Measurements from ENCODE around the gene MEG3. TPM values are rescaled to one million over a fixed set of nuclear protein-coding genes. Genes with fewer than 3 reads are reported as not detected.

The MEG3 gene
- polyA plus RNA-seq, 6 donors from 2014 or later, result 0.18 TPM; not detected in 5

DNA sequence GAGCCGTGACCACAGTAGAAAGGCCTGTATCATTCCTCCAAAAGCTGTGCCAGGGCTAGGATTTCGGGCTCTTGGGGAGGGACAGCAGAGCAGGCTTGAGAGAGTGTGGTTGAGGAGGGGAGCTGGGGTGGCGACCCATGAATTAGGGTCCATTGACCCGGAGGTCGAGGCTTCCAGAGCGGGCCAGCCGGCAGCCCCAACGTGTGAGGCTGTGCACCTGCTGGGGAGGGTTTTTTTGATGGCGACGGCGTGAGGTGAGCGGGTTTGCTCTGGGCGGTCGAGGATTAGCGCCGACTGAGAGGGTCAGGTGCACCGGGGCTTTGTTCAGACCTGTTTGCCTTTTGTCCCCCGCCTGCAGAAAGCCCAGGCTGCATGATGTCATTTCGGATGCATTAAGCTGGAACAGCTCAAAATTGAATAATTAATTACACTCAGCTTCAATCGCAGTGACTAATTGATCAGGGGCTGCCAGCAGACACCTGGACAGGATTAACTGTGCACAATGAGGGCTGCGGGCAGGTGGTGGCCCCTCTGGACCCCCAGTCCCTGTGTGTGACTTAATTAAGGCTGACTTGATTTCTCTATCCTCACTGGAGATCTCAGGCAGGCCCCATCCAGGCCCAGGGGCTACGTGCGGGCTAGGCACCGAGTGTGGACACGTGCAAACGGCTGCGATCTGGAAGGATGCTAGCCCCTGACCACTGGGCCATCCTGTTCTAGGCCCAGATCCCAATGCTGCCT, 42.1 kb upstream of the MEG3 start:
- Mint-ChIP-seq H3K9me3 (peaks cover 0 to 5% (median 0%) of the 10 kb centered on the region in 7 donors), H3K27ac (no peak overlapping the region), H3K4me1 (peaks cover 0 to 6% (median 0%) of the 10 kb centered on the region in 3 donors), H3K36me3 (no peaks in the 10 kb centered on the region), H3K27me3 (peaks cover 3 to 17% (median 5%) of the 10 kb centered on the region in 3 donors), H3K4me3 (no peak overlapping the region)
- no peak for DNase-seq
- no peak for ATAC-seq (ENCODE audit: low read depth in 2 of 2)

DNA sequence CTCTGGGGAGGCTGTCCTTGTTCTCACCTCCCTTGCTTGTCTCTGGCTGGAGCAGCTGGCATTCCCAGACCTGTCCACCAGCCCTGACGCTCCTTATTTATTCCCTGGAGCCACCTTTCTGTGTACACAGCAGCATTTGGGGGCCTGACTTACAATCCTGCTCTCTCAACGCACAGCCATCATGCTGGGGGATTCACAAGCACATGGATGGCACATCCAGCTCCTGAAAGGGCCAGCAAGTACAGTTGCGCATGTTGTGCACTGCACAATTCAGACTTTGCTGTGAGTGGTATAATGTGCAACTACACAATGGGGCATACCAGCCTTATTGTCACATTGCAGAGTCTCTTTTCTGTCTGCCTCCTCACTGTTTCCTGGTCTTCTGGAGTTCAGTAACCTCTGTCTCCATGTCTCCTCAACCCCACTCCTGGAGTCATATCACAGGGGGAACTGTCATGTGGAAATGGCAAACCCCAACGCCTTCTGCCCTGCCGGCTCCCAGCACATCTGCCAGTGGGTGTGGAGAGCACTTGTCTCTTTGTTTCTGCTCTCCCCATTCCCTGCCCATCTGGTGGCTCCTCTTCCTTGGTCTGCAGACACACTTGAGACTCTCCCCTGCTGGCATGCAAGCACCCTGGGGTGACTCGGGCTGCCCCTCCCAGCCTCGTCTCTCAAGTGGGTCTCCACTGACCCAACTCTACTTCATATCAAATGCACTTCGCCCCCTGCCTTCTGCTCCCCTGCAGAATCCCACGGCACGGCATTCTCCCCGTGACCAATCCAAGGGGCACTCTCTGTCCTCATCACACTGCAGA, 41.2 kb upstream of the MEG3 start:
- H3K27ac Mint-ChIP-seq, result no peak overlapping the region
- DNase-seq (no peak), ATAC-seq (ENCODE audit: low read depth in 2 of 2) (no peak)
- H3K36me3 Mint-ChIP-seq, result no peaks in the 10 kb centered on the region
- H3K27me3 Mint-ChIP-seq, result peaks cover 3 to 19% (median 5%) of the 10 kb centered on the region in 3 donors
- H3K4me1 Mint-ChIP-seq, result peaks cover 0 to 6% (median 0%) of the 10 kb centered on the region in 3 donors
- no peak overlapping the region for H3K4me3 Mint-ChIP-seq
- H3K9me3 Mint-ChIP-seq, result peaks cover 0 to 5% (median 0%) of the 10 kb centered on the region in 7 donors

DNA sequence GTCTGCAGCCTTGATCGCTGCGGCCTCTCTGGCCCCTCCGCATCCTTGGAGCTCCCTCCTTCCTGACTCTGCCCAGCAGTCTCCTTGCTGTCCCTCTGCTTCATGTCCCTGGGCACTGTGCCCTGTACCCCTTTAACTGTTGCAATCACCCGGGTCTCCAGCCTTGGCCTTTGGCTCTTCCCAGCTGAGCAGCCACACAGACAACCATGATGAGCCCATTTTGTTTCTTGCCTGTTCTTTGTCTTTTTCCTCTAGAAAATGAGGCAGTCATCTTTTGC, 40.6 kb upstream of the MEG3 start:
- no peak overlapping the region for H3K27ac Mint-ChIP-seq
- DNase-seq (no peak), ATAC-seq (ENCODE audit: low read depth in 2 of 2) (no peak)
- peaks cover 0 to 5% (median 0%) of the 10 kb centered on the region in 7 donors for H3K9me3 Mint-ChIP-seq
- H3K4me3 Mint-ChIP-seq, result no peak overlapping the region
- no peaks in the 10 kb centered on the region for H3K36me3 Mint-ChIP-seq
- peaks cover 3 to 19% (median 5%) of the 10 kb centered on the region in 3 donors for H3K27me3 Mint-ChIP-seq
- peaks cover 0 to 6% (median 0%) of the 10 kb centered on the region in 3 donors for H3K4me1 Mint-ChIP-seq

DNA sequence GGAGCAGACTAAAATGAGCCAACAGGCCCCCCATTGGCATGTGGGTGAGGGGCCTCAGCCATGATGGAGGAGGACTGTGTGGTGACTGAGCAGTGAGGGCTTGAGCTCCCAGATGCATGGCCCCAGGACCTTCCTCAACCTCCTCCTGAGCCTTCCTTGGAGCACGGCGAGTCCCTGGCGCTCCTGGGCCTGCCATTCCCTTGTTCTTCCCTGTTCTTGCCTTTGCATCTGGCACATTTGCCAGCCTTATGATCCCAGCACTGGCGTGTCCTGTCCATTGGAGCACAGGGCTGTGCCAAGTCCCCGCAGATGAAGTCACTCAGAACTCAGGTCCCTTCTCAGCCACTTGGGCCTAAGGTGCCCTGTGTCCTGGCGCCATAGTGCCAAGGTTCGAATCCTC, 40.3 kb upstream of the MEG3 start:
- H3K27me3 Mint-ChIP-seq, result peaks cover 3 to 19% (median 5%) of the 10 kb centered on the region in 3 donors
- H3K4me3 Mint-ChIP-seq, result no peak overlapping the region
- peaks cover 0 to 6% (median 0%) of the 10 kb centered on the region in 3 donors for H3K4me1 Mint-ChIP-seq
- no peaks in the 10 kb centered on the region for H3K36me3 Mint-ChIP-seq
- no peak for ATAC-seq (ENCODE audit: low read depth in 2 of 2)
- H3K27ac Mint-ChIP-seq, result no peak overlapping the region
- peaks cover 0 to 5% (median 0%) of the 10 kb centered on the region in 7 donors for H3K9me3 Mint-ChIP-seq
- DNase-seq, result no peak

DNA sequence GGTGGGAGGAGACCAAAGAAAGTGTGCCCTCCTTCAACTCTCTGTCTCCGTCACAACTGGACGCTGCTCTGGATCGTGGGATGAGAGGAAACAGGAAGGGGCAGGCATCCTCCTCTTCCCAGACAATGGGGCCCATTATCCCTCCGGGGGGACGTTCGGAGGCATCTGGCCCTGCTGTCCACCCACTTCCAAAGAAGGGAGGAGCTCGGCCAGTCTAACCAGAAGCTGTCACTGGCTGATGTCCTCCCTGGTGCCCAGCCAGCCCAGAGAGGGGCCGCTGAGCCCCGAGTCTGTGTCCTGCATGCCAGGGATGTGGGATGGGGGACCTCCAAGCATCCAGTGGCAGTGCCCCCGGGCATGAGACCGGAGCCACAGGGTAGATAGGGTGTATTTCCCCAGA, 39.8 kb upstream of the MEG3 start:
- H3K36me3 Mint-ChIP-seq, result no peaks in the 10 kb centered on the region
- peaks cover 0 to 6% (median 0%) of the 10 kb centered on the region in 3 donors for H3K4me1 Mint-ChIP-seq
- no peak overlapping the region for H3K27ac Mint-ChIP-seq
- ATAC-seq (ENCODE audit: low read depth in 2 of 2), result no peak
- H3K9me3 Mint-ChIP-seq, result peaks cover 0 to 5% (median 0%) of the 10 kb centered on the region in 7 donors
- peaks cover 3 to 24% (median 8%) of the 10 kb centered on the region in 3 donors for H3K27me3 Mint-ChIP-seq
- DNase-seq, result no peak
- no peak overlapping the region for H3K4me3 Mint-ChIP-seq

DNA sequence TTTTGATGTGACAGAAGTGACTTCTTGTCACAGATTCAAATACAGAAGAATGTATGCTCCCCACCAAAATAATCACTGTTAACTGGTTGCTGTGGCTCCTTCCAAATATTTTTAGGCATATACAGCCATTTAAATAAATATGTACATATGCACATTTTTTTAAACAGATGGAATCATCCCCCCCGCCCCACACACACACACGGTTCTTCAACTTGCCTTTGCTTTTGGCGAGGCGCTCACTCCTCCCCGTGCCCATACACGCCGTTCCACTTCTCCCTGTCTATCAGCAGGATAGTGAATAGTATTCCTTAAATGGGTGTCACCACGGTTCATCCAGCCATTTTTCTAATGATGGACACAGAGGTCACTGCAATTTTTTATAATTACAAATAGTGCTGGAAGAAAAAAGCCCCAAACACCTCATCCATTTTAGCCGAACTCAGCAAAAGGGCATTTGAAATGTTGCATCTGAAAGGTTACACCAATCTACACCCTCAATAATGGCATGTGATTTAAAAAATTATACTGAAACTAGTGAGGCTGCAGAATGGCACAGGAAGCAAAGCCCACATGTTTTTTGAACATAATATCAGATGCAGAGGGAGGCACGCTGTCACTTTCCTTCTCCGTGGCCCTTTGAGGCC, 39.2 kb upstream of the MEG3 start:
- peaks cover 3 to 28% (median 14%) of the 10 kb centered on the region in 3 donors for H3K27me3 Mint-ChIP-seq
- DNase-seq, result no peak
- no peaks in the 10 kb centered on the region for H3K36me3 Mint-ChIP-seq
- no peak for ATAC-seq (ENCODE audit: low read depth in 2 of 2)
- no peak overlapping the region for H3K27ac Mint-ChIP-seq
- H3K4me1 Mint-ChIP-seq, result peaks cover 0 to 6% (median 0%) of the 10 kb centered on the region in 3 donors
- H3K4me3 Mint-ChIP-seq, result no peak overlapping the region
- peaks cover 0 to 5% (median 0%) of the 10 kb centered on the region in 7 donors for H3K9me3 Mint-ChIP-seq

DNA sequence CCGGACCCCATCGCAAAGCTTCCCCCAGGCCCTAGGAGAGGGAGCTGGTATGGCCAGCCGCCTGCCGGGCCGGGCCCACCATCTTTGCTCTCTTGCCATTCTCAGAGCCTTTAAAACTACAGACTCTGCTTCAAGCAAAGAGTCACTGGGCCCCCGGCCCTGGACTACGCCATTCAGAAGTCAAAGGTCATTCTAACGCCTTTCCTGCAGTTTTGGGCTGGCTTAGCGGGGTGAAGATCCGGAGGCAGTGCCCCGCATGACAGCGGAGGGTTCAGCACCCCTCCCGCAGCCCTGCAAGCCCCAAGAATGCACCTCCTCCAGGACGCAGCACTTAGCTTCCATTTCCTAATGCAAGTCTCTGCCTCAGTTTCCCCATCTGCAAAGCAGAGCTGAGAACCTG, 38.3 kb upstream of the MEG3 start:
- Mint-ChIP-seq H3K27me3 (peaks cover 3 to 36% (median 18%) of the 10 kb centered on the region in 3 donors), H3K4me1 (peaks cover 0 to 5% (median 0%) of the 10 kb centered on the region in 3 donors), H3K27ac (no peak overlapping the region), H3K4me3 (no peak overlapping the region), H3K36me3 (no peaks in the 10 kb centered on the region), H3K9me3 (peaks cover 0 to 5% (median 0%) of the 10 kb centered on the region in 7 donors)
- ATAC-seq (ENCODE audit: low read depth in 2 of 2), result no peak
- DNase-seq, result no peak

DNA sequence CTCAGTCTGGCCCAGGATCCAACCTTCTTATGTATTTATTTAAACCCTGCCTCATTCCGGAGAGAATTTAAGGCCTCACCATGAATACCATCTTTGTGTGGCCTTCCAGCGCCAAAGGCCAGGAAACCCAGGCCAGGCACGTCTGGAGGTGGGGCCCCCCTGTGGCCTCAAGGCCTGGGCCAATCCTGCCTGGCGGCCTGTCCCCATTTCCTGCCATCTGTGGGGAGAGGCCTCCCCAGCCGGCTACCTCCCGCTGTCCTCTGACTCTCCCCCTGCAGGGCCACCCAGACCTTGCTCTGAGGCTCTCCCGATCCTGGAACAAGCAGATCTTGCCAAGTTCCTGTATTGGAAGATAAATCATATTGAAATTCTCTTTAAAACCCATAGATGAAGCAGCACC, 37.4 kb upstream of the MEG3 start:
- no peak overlapping the region for H3K4me3 Mint-ChIP-seq
- ATAC-seq (ENCODE audit: low read depth in 2 of 2) (no peak), DNase-seq (no peak)
- peaks cover 3 to 42% (median 26%) of the 10 kb centered on the region in 3 donors for H3K27me3 Mint-ChIP-seq
- no peak overlapping the region for H3K27ac Mint-ChIP-seq
- H3K4me1 Mint-ChIP-seq, result no peaks in the 10 kb centered on the region
- H3K36me3 Mint-ChIP-seq, result no peaks in the 10 kb centered on the region
- H3K9me3 Mint-ChIP-seq, result peaks cover 0 to 5% (median 0%) of the 10 kb centered on the region in 7 donors

DNA sequence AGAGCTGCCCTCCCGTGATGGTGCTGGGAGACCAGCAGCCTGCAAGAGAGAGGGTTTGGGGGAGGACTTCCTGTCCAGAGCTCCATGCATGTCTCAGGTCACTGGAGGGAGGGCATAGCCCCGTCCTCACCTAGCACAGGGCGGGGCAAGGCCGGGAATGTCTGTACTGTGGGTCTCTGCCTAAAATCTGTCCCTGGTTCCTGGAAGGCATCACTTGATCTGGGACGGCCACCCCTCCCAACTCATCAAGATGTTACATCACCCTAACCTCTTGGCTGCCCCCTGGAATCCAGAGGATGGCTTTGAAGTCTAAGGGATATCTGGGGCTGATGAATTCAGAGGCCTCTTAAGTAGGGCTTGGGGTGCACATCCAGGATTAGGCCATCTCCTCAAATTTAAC, 37.0 kb upstream of the MEG3 start:
- no peak for ATAC-seq (ENCODE audit: low read depth in 2 of 2)
- Mint-ChIP-seq H3K36me3 (no peaks in the 10 kb centered on the region), H3K9me3 (peaks cover 0 to 5% (median 0%) of the 10 kb centered on the region in 7 donors), H3K4me1 (no peaks in the 10 kb centered on the region), H3K27ac (no peak overlapping the region), H3K4me3 (no peak overlapping the region), H3K27me3 (peaks cover 3 to 42% (median 31%) of the 10 kb centered on the region in 3 donors)
- DNase-seq, result no peak

DNA sequence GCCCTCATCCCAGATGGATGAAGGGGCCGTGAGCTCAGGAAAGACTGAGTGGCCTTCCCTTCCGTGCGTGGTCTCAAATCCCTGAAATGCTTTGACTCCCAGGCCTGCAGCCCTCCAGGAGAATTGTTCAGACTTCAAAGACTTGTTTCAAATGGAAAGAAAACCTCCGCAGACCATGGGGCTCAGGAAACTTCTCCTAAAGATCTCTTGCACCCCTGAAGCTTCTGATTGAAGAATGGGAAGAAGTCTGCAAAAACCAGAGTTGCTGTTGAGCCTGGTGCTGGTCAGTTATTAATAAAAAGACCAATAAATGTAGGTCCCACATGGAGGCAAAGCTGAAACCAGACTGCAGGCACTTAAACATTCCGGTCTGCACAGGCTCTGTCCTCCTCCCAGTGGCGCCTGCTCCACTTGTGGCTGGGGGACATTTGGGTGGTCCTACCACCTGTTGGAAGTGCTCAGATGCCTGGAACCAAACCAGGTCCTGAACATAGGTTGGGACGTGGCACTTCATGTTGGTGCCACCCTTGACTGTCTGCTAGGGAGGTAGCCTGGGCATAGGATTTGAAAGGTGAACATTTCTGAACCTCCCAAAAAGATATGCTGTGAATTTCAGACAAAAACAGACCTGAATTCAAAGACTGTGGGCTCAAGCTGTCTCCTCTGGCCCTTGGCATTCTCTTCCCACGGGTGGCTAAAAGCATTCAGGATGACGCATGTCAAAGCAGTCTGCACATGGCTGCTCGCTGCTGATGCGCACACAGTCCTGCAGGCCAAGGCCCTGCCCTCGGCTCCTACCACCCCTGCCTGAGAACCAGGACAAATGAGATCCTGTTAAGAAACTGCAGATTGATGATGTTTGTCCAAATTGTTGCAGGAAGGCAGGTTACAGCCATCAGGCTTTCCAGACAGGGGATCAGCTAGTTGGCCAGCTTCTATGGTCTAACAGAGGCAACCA, 36.2 kb upstream of the MEG3 start:
- peaks cover 3 to 42% (median 36%) of the 10 kb centered on the region in 3 donors for H3K27me3 Mint-ChIP-seq
- H3K36me3 Mint-ChIP-seq, result no peaks in the 10 kb centered on the region
- H3K4me1 Mint-ChIP-seq, result no peaks in the 10 kb centered on the region
- DNase-seq (no peak), ATAC-seq (ENCODE audit: low read depth in 2 of 2) (no peak)
- H3K4me3 Mint-ChIP-seq, result no peak overlapping the region
- H3K27ac Mint-ChIP-seq, result no peak overlapping the region
- peaks cover 0 to 5% (median 0%) of the 10 kb centered on the region in 7 donors for H3K9me3 Mint-ChIP-seq

DNA sequence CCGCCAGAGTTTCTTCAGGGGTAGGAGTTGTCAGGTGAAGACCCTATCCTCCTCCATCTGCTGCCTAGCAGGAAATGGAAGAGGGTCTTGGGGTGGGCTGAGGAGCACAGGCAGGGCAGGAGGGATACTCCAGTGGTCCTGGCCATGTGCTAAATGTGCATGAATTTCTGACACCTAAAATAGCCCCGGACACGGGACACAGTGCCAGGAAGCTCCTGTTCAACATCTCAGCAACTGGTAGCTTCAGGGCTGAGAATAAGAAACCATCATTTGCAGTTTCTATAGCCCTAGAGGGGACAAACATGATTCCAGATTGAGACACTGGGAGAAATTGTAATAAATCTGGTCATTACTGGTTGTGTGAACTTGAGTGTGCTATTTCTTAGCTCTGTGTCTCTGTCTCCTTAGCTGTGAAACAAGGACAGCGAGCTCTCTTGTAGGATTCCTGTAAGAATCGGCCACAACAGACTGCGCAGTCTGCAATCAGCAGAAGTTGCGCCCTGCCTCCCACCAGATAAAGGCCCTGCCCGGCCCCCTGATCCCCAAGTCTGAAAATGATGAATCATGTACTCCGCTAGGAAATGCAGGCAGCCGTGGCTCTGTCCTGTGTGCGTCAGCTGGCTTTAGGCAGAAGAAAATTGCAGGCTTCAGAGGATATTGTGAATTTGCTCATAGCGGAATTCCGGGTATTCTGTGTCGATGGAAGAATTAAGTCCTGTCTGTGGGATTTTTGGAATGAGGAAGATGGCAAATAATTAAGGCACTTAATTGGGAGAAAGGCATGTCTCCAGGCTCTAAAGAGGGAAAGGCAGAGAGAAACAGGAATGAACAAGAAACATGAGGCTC, 35.2 kb upstream of the MEG3 start:
- Mint-ChIP-seq H3K4me3 (no peak overlapping the region), H3K27me3 (peaks cover 3 to 34% (median 32%) of the 10 kb centered on the region in 3 donors), H3K9me3 (peaks cover 0 to 4% (median 0%) of the 10 kb centered on the region in 7 donors), H3K4me1 (no peaks in the 10 kb centered on the region), H3K27ac (no peak overlapping the region), H3K36me3 (no peaks in the 10 kb centered on the region)
- DNase-seq (no peak), ATAC-seq (ENCODE audit: low read depth in 2 of 2) (no peak)

DNA sequence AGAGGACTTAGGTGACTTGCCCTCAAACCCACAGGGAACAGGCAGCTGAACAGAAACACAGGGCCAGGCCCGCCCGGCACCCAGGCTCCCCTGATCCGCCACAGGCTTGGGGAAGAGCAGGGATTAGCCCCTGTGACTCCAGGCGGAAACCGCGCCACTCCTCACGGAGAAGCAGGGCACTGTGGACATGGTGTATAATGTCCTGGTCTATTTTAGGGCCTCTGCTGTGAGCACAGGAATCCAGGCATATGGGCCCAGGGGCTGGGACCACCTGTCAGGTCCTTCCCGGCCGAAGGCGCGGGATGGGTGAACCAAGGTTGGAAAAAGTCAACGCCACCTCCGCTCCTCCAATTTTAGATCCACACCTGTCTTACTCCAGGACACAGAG, 34.6 kb upstream of the MEG3 start:
- DNase-seq (no peak), ATAC-seq (ENCODE audit: low read depth in 2 of 2) (no peak)
- no peaks in the 10 kb centered on the region for H3K4me1 Mint-ChIP-seq
- no peaks in the 10 kb centered on the region for H3K36me3 Mint-ChIP-seq
- H3K27ac Mint-ChIP-seq, result peak overlapping the region in 1 of 6 donors; percentile 33
- no peak overlapping the region for H3K4me3 Mint-ChIP-seq
- H3K9me3 Mint-ChIP-seq, result peaks cover 0 to 4% (median 0%) of the 10 kb centered on the region in 7 donors
- H3K27me3 Mint-ChIP-seq, result peaks cover 3 to 34% (median 32%) of the 10 kb centered on the region in 3 donors

All from naive B cell (primary cell).